IPS-18a (cell line): ENCODE measurements around the gene CDH26.

Source experiments
- H3K27ac ChIP-seq: one replicate; pipeline ENCODE4 v1.5.1; 2013; ENCODE audit warnings: low read length
- H3K27me3 ChIP-seq: one replicate; pipeline ENCODE4 v1.6.1; 2013; ENCODE audit warnings: mild to moderate bottlenecking, low read length; ENCODE audit not compliant: control insufficient read depth, insufficient read depth
- H3K36me3 ChIP-seq: one replicate; pipeline ENCODE4 v1.6.1; 2013; ENCODE audit warnings: low read depth, low read length; ENCODE audit not compliant: control insufficient read depth
- H3K4me1 ChIP-seq: one replicate; pipeline ENCODE4 v1.6.1; 2013; ENCODE audit warnings: low read depth, low read length; ENCODE audit not compliant: control insufficient read depth
- H3K4me3 ChIP-seq: one replicate; pipeline ENCODE4 v1.5.1; 2013; ENCODE audit warnings: low read length
- H3K9ac ChIP-seq: one replicate; pipeline ENCODE4 v1.6.1; 2013; ENCODE audit warnings: mild to moderate bottlenecking, low read length, moderate library complexity
- H3K9me3 ChIP-seq: one replicate; pipeline ENCODE4 v1.6.1; 2013; ENCODE audit warnings: low read depth, low read length; ENCODE audit not compliant: control insufficient read depth

CDH26 gene

GRCh38 chr20:60062431-60063047, 104.3 kb downstream of the CDH26 start:
- Histone ChIP-seq H3K4me3 (no peak overlapping the region), H3K27me3 (peaks cover 3% of the 10 kb centered on the region), H3K36me3 (no peaks in the 10 kb centered on the region), H3K27ac (no peak overlapping the region), H3K9me3 (no peaks in the 10 kb centered on the region), H3K9ac (no peak overlapping the region), H3K4me1 (peaks cover 8% of the 10 kb centered on the region)

GRCh38 chr20:60063048-60063451, 104.8 kb downstream of the CDH26 start:
- no peak overlapping the region for H3K27ac ChIP-seq
- H3K9ac ChIP-seq = no peak overlapping the region

GRCh38 chr20:60063739-60064380, 105.6 kb downstream of the CDH26 start:
- Histone ChIP-seq H3K27me3 (peaks cover 3% of the 10 kb centered on the region), H3K9ac (no peak overlapping the region), H3K27ac (no peak overlapping the region), H3K4me3 (no peak overlapping the region), H3K4me1 (peaks cover under 1% of the 10 kb centered on the region), H3K36me3 (no peaks in the 10 kb centered on the region), H3K9me3 (no peaks in the 10 kb centered on the region)

More at GRCh38 chr20:60063048-60063451, 104.8 kb downstream of the CDH26 start:
- H3K4me3 ChIP-seq = no peak overlapping the region
- H3K36me3 ChIP-seq = no peaks in the 10 kb centered on the region
- no peaks in the 10 kb centered on the region for H3K9me3 ChIP-seq
- peaks cover 3% of the 10 kb centered on the region for H3K27me3 ChIP-seq
- peaks cover 8% of the 10 kb centered on the region for H3K4me1 ChIP-seq
